IMR-90 (cell line): Measurements from ENCODE around the gene TEX14.

Experiments
- BHLHE40 ChIP-seq: fragments of 150-350 bp; IDR thresholded peaks from 2 replicates; pipeline ENCODE4 v1.6.1; 2016; ENCODE audit warnings: mild to moderate bottlenecking, low read depth, low read length
- CEBPB ChIP-seq: IDR thresholded peaks from 2 replicates; pipeline ENCODE4 v1.6.1; 2012; ENCODE audit warnings: low read depth, low read length, improper control_type of control experiment
- CTCF ChIP-seq: conservative IDR thresholded peaks from 2 replicates; pipeline ENCODE4 v1.5.1; 2012; ENCODE audit warnings: mild to moderate bottlenecking, low read depth, low read length, improper control_type of control experiment
- FOS ChIP-seq: fragments of 150-350 bp; IDR thresholded peaks from 2 replicates; pipeline ENCODE4 v1.6.1; 2016; ENCODE audit warnings: low read depth, low read length
- MAZ ChIP-seq: IDR thresholded peaks from 2 replicates; pipeline ENCODE4 v1.6.1; 2012; ENCODE audit warnings: low read depth, mild to moderate bottlenecking, low read length, improper control_type of control experiment, moderate library complexity, borderline replicate concordance
- MXI1 ChIP-seq: IDR thresholded peaks from 2 replicates; pipeline ENCODE4 v1.6.1; 2012; ENCODE audit warnings: low read depth, mild to moderate bottlenecking, low read length, moderate library complexity, borderline replicate concordance
- POLR2A ChIP-seq: IDR thresholded peaks from 2 replicates; pipeline ENCODE4 v1.6.1; 2012; ENCODE audit warnings: mild to moderate bottlenecking, low read depth, low read length
- RAD21 ChIP-seq: IDR thresholded peaks from 2 replicates; pipeline ENCODE4 v1.6.1; 2012; ENCODE audit warnings: low read length, improper control_type of control experiment
- RCOR1 ChIP-seq: IDR thresholded peaks from 2 replicates; pipeline ENCODE4 v1.6.1; 2012; ENCODE audit warnings: mild to moderate bottlenecking, low read length, improper control_type of control experiment; ENCODE audit not compliant: insufficient replicate concordance
- RFX5 ChIP-seq: IDR thresholded peaks from 2 replicates; pipeline ENCODE4 v1.8.0; 2012; ENCODE audit warnings: low read depth, mild to moderate bottlenecking, low read length, moderate library complexity
- SMC3 ChIP-seq: fragments of 150-350 bp; IDR thresholded peaks from 2 replicates; pipeline ENCODE4 v1.6.1; 2016; ENCODE audit warnings: low read depth, mild to moderate bottlenecking, antibody characterized with exemption, low read length, moderate library complexity
- USF2 ChIP-seq: fragments of 150-350 bp; IDR thresholded peaks from 2 replicates; pipeline ENCODE4 v1.6.1; 2017; ENCODE audit warnings: mild to moderate bottlenecking, antibody characterized with exemption, low read length, low read depth
- TF ChIP-seq, protein P1 (sequence below): fragments of 150-350 bp; IDR thresholded peaks from 2 replicates; pipeline ENCODE4 v1.6.1; 2016; ENCODE audit warnings: low read depth, mild to moderate bottlenecking, low read length, moderate library complexity, borderline replicate concordance

- TF ChIP-seq POLR2A (no peak), RFX5 (no peak), CTCF (no peak), SMC3 (no peak), MXI1 (no peak), CEBPB (no peak), USF2 (no peak), BHLHE40 (no peak), FOS (no peak), MAZ (no peak), RAD21 (no peak), RCOR1 (no peak)
- TF ChIP-seq, protein P1, sequence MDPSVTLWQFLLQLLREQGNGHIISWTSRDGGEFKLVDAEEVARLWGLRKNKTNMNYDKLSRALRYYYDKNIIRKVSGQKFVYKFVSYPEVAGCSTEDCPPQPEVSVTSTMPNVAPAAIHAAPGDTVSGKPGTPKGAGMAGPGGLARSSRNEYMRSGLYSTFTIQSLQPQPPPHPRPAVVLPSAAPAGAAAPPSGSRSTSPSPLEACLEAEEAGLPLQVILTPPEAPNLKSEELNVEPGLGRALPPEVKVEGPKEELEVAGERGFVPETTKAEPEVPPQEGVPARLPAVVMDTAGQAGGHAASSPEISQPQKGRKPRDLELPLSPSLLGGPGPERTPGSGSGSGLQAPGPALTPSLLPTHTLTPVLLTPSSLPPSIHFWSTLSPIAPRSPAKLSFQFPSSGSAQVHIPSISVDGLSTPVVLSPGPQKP: no peak
Observed at GRCh38 chr17:58556833-58557250, 135.0 kb downstream of the TEX14 start.
